Measurements from ENCODE around the gene TRIM15.

DNA sequence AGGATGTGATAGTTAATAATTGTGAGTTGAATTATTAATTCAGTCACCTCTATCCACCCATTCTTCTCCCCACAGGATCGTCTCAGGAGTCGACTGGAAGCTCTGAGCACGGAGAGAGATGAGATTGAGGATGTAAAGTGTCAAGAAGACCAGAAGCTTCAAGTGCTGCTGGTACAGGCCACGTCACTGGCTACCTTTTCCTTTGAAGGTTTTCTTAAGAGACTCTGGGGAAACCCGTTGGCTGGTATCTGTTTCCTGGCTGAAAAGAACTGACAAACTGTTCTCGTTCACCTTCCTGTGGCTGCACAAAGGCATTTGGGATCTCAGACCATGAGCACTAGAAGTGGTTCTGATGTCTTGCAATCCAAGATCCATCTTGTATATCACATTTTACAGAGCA is 3.8 kb downstream of the TRIM15 start:
- TF ChIP-seq TAF1 (IDR thresholded peaks at IDR 0.05; ENCODE audit: borderline replicate concordance, low read depth, low read length), result no peak
- TF ChIP-seq POLR2A (IDR thresholded peaks at IDR 0.05; ENCODE audit: low read depth, low read length), result no peak
- TF ChIP-seq POLR2AphosphoS5 (IDR thresholded peaks at IDR 0.05; ENCODE audit: low read depth, low read length), result no peak

Measured in GM12892 (cell line).